HG02970 (cell line): ENCODE measurements around the gene SLC25A12.
"Not testable (repeated sequence)": the region's sequence is repeated elsewhere in the genome, so short reads cannot be mapped to it uniquely, and the experiment has no call there.

Experiments used
- ATAC-seq: cut with Tn5 transposase; IDR thresholded peaks from one replicate; pipeline ENCODE4 v1.9.1; 2021; ENCODE audit warnings: mild to moderate bottlenecking, moderate library complexity, moderate number of reproducible peaks; ENCODE audit not compliant: unreplicated experiment, low FRiP score

Gene SLC25A12

GRCh38 chr2:171793691-171794678 lies 100.1 kb downstream of the SLC25A12 start:
- no peak for ATAC-seq

- no peak for ATAC-seq
Observed at GRCh38 chr2:171792886-171793580, 101.0 kb downstream of the SLC25A12 start.

DNA sequence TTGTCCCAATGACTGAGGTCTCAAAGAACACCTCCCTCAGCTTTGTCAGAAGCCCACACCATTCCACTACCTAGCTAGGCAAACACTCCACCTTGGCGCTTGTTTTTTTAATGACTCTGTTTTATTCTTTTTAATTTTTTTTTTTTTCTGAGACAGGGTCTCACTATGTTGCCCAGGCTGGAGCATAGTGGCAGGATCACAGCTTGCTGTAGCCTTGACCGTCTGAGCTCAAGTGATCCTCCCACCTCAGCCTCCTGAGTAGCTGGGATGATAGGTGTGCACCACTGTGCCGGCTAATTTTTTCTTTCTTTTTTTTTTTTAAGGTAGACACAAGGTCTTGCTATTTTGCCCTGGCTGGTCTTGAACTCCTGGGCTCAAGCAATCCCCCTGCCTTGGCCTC lies 101.9 kb downstream of the SLC25A12 start:
- ATAC-seq = no peak

GRCh38 chr2:171791361-171791760 lies 102.7 kb downstream of the SLC25A12 start:
- no peak for ATAC-seq

DNA sequence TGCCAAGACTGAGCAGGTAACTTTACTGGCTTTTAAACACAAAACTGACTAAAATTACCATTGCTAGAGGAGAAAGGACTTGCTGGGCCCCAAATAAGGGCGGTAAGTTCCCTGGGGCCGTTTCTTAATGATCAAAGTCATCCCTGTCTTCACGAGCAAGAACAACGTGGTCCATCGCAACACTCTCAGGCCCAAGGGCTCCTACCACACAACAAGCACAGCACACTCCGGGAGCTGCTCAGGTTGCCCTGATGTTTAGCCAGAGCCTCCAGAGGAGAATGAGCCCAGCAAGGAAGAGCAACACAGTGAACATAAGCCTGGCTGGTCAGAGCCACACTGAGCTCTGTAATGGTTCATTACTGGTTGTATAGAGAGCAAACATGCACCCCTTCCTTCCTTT lies 104.1 kb downstream of the SLC25A12 start:
- ATAC-seq = no peak

GRCh38 chr2:171788316-171788993 lies 105.6 kb downstream of the SLC25A12 start:
- ATAC-seq = no peak

GRCh38 chr2:171787333-171788072 lies 106.5 kb downstream of the SLC25A12 start:
- no peak for ATAC-seq

DNA sequence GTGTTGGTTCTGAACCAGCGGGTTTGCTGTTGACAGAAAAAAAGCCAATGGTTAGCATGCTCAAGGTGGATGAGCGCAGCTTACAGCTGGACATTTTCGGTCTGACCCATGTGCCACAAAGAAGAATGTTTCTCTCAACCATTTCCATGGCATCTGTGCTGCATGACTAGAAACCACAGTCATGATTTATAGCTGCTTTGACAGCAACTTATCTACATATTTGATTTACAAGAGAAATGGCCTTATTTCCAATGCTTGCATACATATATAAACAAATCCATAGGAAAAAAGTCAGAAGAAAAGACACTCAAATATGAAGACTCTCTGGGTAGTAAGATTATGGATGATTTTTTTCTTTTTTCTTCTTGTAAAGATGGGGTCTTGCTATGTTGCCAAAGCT lies 108.6 kb downstream of the SLC25A12 start:
- no peak for ATAC-seq

DNA sequence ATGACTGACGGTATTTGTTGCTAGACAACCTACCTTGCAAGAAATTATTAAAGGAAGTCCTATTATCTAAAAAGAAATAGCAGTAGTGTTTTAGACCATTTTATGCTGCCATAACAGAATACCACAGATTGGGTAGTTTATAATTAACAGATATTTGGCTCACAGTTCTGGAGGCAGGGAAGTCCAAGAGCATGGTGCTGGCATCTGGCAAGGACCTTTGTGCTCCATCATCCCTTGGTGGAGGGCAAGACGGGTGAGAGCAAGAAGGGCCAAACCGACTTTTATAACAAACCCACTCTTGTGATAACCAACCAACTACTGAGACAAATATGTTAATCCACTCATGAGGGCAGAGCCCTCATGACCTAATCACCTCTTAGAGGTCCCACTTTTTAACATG lies 115.5 kb downstream of the SLC25A12 start:
- no peak for ATAC-seq

- ATAC-seq = not testable (repeated sequence)
Observed at GRCh38 chr2:171774581-171774980, 119.5 kb downstream of the SLC25A12 start.

- no peak for ATAC-seq
Observed at GRCh38 chr2:171772373-171772772, 121.7 kb downstream of the SLC25A12 start.

- no peak for ATAC-seq
Observed at GRCh38 chr2:171771463-171771862, 122.6 kb downstream of the SLC25A12 start.

- no peak for ATAC-seq
Observed at GRCh38 chr2:171763602-171764001, 130.4 kb downstream of the SLC25A12 start.

- no peak for ATAC-seq
Observed at GRCh38 chr2:171762879-171763573, 131.0 kb downstream of the SLC25A12 start.

GRCh38 chr2:171761176-171761575 lies 132.9 kb downstream of the SLC25A12 start:
- ATAC-seq = not testable (repeated sequence)

DNA sequence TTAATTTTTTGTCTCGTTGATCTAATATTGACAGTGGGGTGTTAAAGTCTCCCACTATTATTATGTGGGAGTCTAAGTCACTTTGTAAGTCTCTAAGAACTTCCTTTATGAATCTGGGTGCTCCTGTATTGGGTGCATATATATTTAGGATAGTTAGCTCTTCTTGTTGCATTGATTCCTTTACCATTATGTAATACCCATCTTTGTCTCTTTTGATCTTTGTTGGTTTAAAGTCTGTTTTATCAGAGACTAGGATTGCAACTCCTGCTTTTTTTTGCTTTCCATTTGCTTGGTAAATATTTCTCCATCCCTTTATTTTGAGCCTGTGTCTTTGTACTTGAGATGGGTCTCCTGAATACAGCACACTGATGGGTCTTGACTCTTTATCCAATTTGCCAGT lies 135.3 kb downstream of the SLC25A12 start:
- not testable (repeated sequence) for ATAC-seq

GRCh38 chr2:171754254-171754939 lies 139.6 kb downstream of the SLC25A12 start:
- ATAC-seq = no peak

GRCh38 chr2:171747371-171747770 lies 146.7 kb downstream of the SLC25A12 start:
- ATAC-seq = no peak

- ATAC-seq = no peak
Observed at GRCh38 chr2:171745806-171746205, 148.2 kb downstream of the SLC25A12 start.
